NCI-H345 treated with DMSO at 0.1 percent for 48 hours (cell line): ENCODE measurements around the gene DNAJC27.
"Not testable (repeated sequence)": the region's sequence is repeated elsewhere in the genome, so short reads cannot be mapped to it uniquely, and the experiment has no call there.

ENCODE experiments used
- DNase-seq: peaks from one replicate; lab custom pipeline; 2025; ENCODE audit not compliant: unreplicated experiment; lab: John Stamatoyannopoulos, UW

DNAJC27 gene

GRCh38 chr2:24971536-24972314 is at the start of gene DNAJC27:
TSS of gene DNAJC27 (minus strand) at chr2:24971955. CDS start at chr2:24971904, 51 bp downstream.
- DNase-seq: peak; percentile 98

- no peak for DNase-seq
These were observed 46.9 kb upstream of the DNAJC27 start for GRCh38 chr2:25018681-25019080.

- no peak for DNase-seq
These were observed 42.9 kb upstream of the DNAJC27 start for GRCh38 chr2:25014631-25015030.

- not testable (repeated sequence) for DNase-seq
These were observed 39.6 kb upstream of the DNAJC27 start for GRCh38 chr2:25011342-25011741.

GRCh38 chr2:25009954-25010353 is 38.2 kb upstream of the DNAJC27 start:
- DNase-seq: no peak

- DNase-seq: no peak
These were observed 30.3 kb upstream of the DNAJC27 start for GRCh38 chr2:25002066-25002465.

GRCh38 chr2:25001325-25001637 is 29.5 kb upstream of the DNAJC27 start:
- DNase-seq: no peak

- DNase-seq: no peak
These were observed 29.0 kb upstream of the DNAJC27 start for GRCh38 chr2:25000503-25001324.

GRCh38 chr2:25000036-25000435 is 28.3 kb upstream of the DNAJC27 start:
- DNase-seq: no peak

GRCh38 chr2:24999097-24999496 is 27.3 kb upstream of the DNAJC27 start:
- DNase-seq: not testable (repeated sequence)

GRCh38 chr2:24994146-24994724 is 22.5 kb upstream of the DNAJC27 start:
- no peak for DNase-seq

GRCh38 chr2:24993406-24994145 is 21.8 kb upstream of the DNAJC27 start:
- peak; percentile 90 for DNase-seq

GRCh38 chr2:24986372-24986771 is 14.6 kb upstream of the DNAJC27 start:
- DNase-seq: no peak

GRCh38 chr2:24985511-24985910 is 13.8 kb upstream of the DNAJC27 start:
- DNase-seq: no peak

GRCh38 chr2:24984912-24985311 is 13.2 kb upstream of the DNAJC27 start:
- no peak for DNase-seq

GRCh38 chr2:24981411-24982136 is 9.8 kb upstream of the DNAJC27 start:
- no peak for DNase-seq

- DNase-seq: no peak
These were observed 6.9 kb upstream of the DNAJC27 start for GRCh38 chr2:24978661-24979060.

- DNase-seq: no peak
These were observed 5.9 kb upstream of the DNAJC27 start for GRCh38 chr2:24977631-24978030.

GRCh38 chr2:24973812-24974211 is 2.1 kb upstream of the DNAJC27 start:
- DNase-seq: no peak

- peak; percentile 75 for DNase-seq
These were observed 683 bp upstream of the DNAJC27 start for GRCh38 chr2:24972315-24972961.
